ENCODE results near the gene ATRX.

ATRX gene

GRCh38 chrX:77597511-77597910 lies 188.5 kb downstream of the ATRX start:
- Histone ChIP-seq H3K4me1 (ENCODE audit: insufficient read depth, low read length, severe bottlenecking) (no peaks in the 10 kb centered on the region), H3K27me3 (ENCODE audit: insufficient read depth, low read length) (no peaks in the 10 kb centered on the region), H3K4me3 (ENCODE audit: low read depth, low read length, poor library complexity, severe bottlenecking) (no peak overlapping the region), H3K36me3 (ENCODE audit: insufficient read depth, low read length) (peaks cover 14% of the 10 kb centered on the region; the same call in 1 of the 2 replicates), H3K4me2 (ENCODE audit: low read length) (no peak overlapping the region), H3K9me3 (ENCODE audit: low read length) (no peaks in the 10 kb centered on the region), H4K20me1 (ENCODE audit: insufficient read depth, low read length) (no peaks in the 10 kb centered on the region), H3K27ac (ENCODE audit: low read depth, low read length, poor library complexity, severe bottlenecking) (no peak overlapping the region), H3K9ac (ENCODE audit: low read length) (no peak overlapping the region), H3F3A (ENCODE audit: insufficient read depth, low read length) (no peaks in the 10 kb centered on the region), H2AFZ (ENCODE audit: low read length) (no peak overlapping the region), H3K9me2 (ENCODE audit: low read depth, low read length) (no peaks in the 10 kb centered on the region), H3K79me2 (ENCODE audit: insufficient read depth, low read length) (no peaks in the 10 kb centered on the region)
- TF ChIP-seq CTCF (IDR thresholded peaks at IDR 0.05; ENCODE audit: low read length) (no peak), EZH2 (IDR thresholded peaks at IDR 0.05; ENCODE audit: borderline replicate concordance, low read length) (no peak)

- Histone ChIP-seq H3K79me2 (ENCODE audit: insufficient read depth, low read length) (no peaks in the 10 kb centered on the region), H3F3A (ENCODE audit: insufficient read depth, low read length) (no peaks in the 10 kb centered on the region), H2AFZ (ENCODE audit: low read length) (no peak overlapping the region), H3K36me3 (ENCODE audit: insufficient read depth, low read length) (peaks cover 14% of the 10 kb centered on the region; the same call in 1 of the 2 replicates), H3K4me2 (ENCODE audit: low read length) (no peak overlapping the region), H4K20me1 (ENCODE audit: insufficient read depth, low read length) (no peaks in the 10 kb centered on the region), H3K4me1 (ENCODE audit: insufficient read depth, low read length, severe bottlenecking) (no peaks in the 10 kb centered on the region), H3K9me2 (ENCODE audit: low read depth, low read length) (no peaks in the 10 kb centered on the region), H3K4me3 (ENCODE audit: low read depth, low read length, poor library complexity, severe bottlenecking) (no peak overlapping the region), H3K27me3 (ENCODE audit: insufficient read depth, low read length) (no peaks in the 10 kb centered on the region), H3K27ac (ENCODE audit: low read depth, low read length, poor library complexity, severe bottlenecking) (no peak overlapping the region), H3K9me3 (ENCODE audit: low read length) (no peaks in the 10 kb centered on the region), H3K9ac (ENCODE audit: low read length) (no peak overlapping the region)
- no peak for TF ChIP-seq EZH2 (IDR thresholded peaks at IDR 0.05; ENCODE audit: borderline replicate concordance, low read length)
- TF ChIP-seq CTCF (IDR thresholded peaks at IDR 0.05; ENCODE audit: low read length), result no peak
Measured at GRCh38 chrX:77597090-77597489, 188.9 kb downstream of the ATRX start.

- H3K4me2 ChIP-seq (ENCODE audit: low read length), result no peak overlapping the region
- TF ChIP-seq CTCF (IDR thresholded peaks at IDR 0.05; ENCODE audit: low read length) (no peak), EZH2 (IDR thresholded peaks at IDR 0.05; ENCODE audit: borderline replicate concordance, low read length) (no peak)
- H3K9me2 ChIP-seq (ENCODE audit: low read depth, low read length), result no peaks in the 10 kb centered on the region
- H3K36me3 ChIP-seq (ENCODE audit: insufficient read depth, low read length), result peaks cover 22% of the 10 kb centered on the region
- H3K9me3 ChIP-seq (ENCODE audit: low read length), result no peaks in the 10 kb centered on the region
- no peak overlapping the region for H3K9ac ChIP-seq (ENCODE audit: low read length)
- H2AFZ ChIP-seq (ENCODE audit: low read length), result no peak overlapping the region
- H3K4me3 ChIP-seq (ENCODE audit: low read depth, low read length, poor library complexity, severe bottlenecking), result no peak overlapping the region
- H3K27me3 ChIP-seq (ENCODE audit: insufficient read depth, low read length), result no peaks in the 10 kb centered on the region
- no peaks in the 10 kb centered on the region for H3K4me1 ChIP-seq (ENCODE audit: insufficient read depth, low read length, severe bottlenecking)
- no peaks in the 10 kb centered on the region for H4K20me1 ChIP-seq (ENCODE audit: insufficient read depth, low read length)
- H3K27ac ChIP-seq (ENCODE audit: low read depth, low read length, poor library complexity, severe bottlenecking), result no peak overlapping the region
- H3F3A ChIP-seq (ENCODE audit: insufficient read depth, low read length), result no peaks in the 10 kb centered on the region
- no peaks in the 10 kb centered on the region for H3K79me2 ChIP-seq (ENCODE audit: insufficient read depth, low read length)
Measured at GRCh38 chrX:77595848-77596247, 190.2 kb downstream of the ATRX start.

Measured in OCI-LY1 (cell line).